ENCODE results near the gene NOLC1.

NOLC1 gene

DNA sequence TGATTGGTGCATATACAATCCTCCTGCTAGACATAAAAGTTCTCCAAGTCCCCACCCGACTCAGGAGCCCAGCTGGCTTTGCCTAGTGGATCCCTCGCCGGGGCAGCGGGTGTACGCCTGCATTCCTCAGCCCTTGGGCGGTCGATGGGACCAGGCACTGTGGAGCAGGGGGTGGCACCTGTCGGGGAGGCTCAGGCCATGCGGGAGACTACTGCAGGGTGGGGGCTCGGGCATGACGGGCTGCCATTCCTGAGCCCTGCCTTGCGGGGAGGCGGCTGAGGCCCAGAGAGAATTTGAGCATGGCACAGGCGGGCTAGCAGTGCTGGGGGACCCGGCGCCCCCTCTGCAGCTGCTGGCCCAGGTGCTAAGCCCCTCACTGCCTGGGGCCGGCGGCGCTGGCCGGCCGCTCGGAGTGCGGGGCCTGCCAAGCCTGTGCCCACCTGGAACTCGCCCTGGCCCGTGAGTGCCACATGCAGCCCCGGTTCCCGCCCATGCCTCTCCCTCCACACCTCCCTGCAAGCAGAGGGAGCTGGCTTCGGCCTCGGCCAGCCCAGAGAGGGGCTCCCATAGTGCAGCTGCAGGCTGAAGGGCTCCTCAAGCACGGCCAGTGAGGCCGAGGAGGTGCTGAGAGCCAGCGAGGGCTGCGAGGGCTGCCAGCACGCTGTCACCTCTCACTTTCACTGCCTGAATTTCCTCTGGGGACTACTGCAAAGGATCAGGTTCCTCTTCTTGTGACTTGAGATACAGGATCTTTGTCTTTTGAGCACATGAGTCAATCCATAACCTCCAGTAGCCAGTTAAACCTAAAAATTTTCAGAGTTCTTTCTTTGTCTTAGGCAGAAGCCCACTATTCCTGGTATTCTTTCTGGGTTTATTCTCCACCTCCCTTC lies 48.8 kb downstream of the NOLC1 start:
- no peak for DNase-seq
- H3K27me3 Mint-ChIP-seq = peaks cover 14% of the 10 kb centered on the region
- peaks cover 15% of the 10 kb centered on the region for H3K4me1 Mint-ChIP-seq
- H3K4me3 Mint-ChIP-seq = no peak overlapping the region
- peaks cover 13 to 23% of the 10 kb centered on the region in 2 donors for H3K9me3 Mint-ChIP-seq
- ATAC-seq = no peak
- H3K27ac Mint-ChIP-seq = peak overlapping the region in 1 of 2 donors; percentile 48

DNA sequence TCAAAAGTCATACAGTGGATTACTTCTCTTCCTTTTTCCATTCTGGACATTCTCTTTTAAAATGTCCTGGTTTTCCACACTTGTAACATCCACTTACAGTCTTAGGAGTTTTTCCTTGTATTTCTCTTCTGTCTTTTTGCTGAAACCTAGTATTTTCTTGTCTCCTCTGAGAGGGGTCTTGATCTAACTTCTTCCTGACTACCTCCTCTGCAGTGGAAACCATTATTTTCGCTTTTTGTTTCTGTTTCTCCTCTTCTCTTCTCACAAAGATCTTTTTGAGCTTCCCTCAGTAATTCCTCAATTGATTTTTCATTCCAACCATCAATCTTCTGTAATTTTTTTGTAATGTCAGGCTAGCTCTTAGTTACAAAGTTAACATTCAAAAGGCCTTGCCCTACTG lies 50.2 kb downstream of the NOLC1 start:
- DNase-seq = no peak
- Mint-ChIP-seq H3K9me3 (peaks cover 13 to 23% of the 10 kb centered on the region in 2 donors), H3K4me1 (peaks cover 8% of the 10 kb centered on the region), H3K27ac (no peak overlapping the region), H3K27me3 (peaks cover 14% of the 10 kb centered on the region), H3K4me3 (peak overlapping the region in 1 of 2 donors; percentile 25)
- ATAC-seq = no peak

DNA sequence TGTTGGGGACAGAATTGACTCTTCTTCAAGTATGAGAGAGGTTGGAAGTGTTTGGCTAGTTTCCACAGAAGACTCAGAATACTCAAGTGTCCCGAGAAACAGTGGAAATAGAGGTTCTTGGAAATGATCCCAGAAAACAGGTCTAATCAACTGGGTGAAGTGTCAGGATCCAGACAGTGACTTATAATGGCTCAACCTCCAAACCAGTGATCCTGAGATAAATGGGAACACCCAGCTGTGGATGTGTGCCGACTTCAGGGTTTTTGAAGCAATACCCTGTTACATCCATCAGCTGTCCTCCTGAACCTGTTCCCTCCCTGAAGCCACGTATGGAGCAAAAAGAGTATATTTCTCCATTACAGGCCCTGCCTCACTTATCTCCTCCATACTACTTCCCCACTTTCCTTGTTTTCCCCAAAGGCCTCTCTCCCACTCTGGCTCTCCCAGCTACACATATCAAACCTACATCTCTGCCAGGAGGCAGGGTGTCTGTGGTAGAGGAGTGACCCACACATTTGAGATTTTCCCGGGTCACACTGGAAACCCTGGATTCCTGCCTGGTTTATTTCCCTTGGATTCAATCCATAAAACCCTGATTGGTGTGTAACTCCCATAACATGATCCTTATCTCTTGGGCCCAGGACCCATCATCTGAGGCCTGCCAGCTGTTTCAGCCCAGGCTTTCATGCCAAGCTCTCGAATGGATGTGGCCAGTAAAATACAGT lies 56.3 kb downstream of the NOLC1 start:
- ATAC-seq (no peak), DNase-seq (no peak)
- Mint-ChIP-seq H3K4me1 (no peaks in the 10 kb centered on the region), H3K27me3 (peaks cover 4% of the 10 kb centered on the region), H3K4me3 (no peak overlapping the region), H3K9me3 (peaks cover 8 to 17% of the 10 kb centered on the region in 2 donors), H3K27ac (no peak overlapping the region)

DNA sequence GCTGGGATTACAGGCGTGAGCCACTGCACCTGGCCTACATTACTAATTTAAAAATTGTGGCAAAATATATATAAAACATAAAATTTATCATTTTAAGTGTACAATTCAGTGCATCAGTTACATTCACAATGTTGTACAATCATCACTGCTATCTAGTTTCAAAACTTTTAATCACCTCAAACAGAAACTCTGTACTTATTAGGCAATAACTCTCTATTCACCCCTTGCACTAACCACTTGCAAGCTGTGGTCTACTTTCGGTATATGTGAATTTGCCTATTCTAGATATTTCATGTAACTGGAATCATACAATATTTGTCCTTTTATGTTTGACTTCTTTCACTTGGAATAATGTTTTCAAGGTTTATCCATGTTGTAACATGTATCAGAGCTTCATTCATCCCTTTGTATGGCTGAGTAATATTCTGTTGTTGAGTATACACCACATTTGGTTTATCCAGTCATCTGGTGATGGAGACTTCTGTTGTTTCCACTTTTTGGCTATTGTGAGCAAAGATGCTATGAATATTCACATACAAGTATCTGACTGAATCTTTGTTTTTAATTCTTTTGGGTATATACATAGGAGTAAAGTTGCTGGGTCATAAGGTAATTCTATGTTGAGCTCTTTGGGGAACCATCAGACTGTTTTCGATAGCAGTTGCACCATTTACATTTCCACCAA lies 59.6 kb downstream of the NOLC1 start:
- no peaks in the 10 kb centered on the region for H3K4me1 Mint-ChIP-seq
- no peaks in the 10 kb centered on the region for H3K9me3 Mint-ChIP-seq
- no peak overlapping the region for H3K4me3 Mint-ChIP-seq
- peak; percentile 65 for ATAC-seq
- no peak for DNase-seq
- peaks cover 14% of the 10 kb centered on the region for H3K27me3 Mint-ChIP-seq
- H3K27ac Mint-ChIP-seq = no peak overlapping the region

Measured in stimulated activated naive CD8-positive, alpha-beta T cell treated with anti-CD3 and anti-CD28 coated beads, Interleukin-15, amount 100 ng/mL, for 72 hours (primary cell).